KOPT-K1 (cell line): ENCODE data around the gene PTPN4.
"Not testable (repeated sequence)": the region's sequence is repeated elsewhere in the genome, so short reads cannot be mapped to it uniquely, and the experiment has no call there.

Source experiments
- H3K27ac ChIP-seq: fragments of 200-600 bp; sonication (generic); 2 replicates; pipeline ENCODE4 v1.5.1; 2016; ENCODE audit warnings: antibody characterized with exemption, mild to moderate bottlenecking, low read depth, low read length; ENCODE audit not compliant: poor library complexity, severe bottlenecking
- H3K36me3 ChIP-seq: fragments of 200-600 bp; sonication (generic); 2 replicates; pipeline ENCODE4 v1.5.1; 2017; ENCODE audit warnings: antibody characterized with exemption, mild to moderate bottlenecking, low read length, moderate library complexity; ENCODE audit not compliant: insufficient read depth
- H3K9me3 ChIP-seq: fragments of 200-600 bp; sonication (generic); 2 replicates; pipeline ENCODE4 v1.5.1; 2017; ENCODE audit warnings: antibody characterized with exemption, low read length, mild to moderate bottlenecking; ENCODE audit not compliant: insufficient read depth, poor library complexity, severe bottlenecking

The PTPN4 gene

DNA sequence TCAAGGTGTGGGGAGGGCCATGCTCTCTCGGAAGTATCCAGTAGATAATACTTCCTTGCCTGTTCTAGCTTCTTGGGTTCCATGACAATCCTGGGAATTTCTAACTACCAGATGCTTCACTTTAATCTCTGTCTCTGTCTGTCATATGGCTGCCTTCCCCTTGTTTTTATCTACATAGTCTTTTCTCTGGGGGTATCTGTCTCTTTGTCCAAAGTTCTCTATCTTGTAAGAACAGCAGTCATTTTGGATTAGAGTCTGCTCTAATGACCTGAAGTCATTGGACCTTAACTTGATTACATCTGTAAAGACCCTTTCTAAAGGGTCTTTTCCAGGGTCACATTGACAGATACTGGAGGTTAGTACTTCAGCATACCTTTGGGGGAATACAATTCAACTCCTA lies 241.7 kb downstream of the PTPN4 start:
- Histone ChIP-seq H3K27ac (no peak overlapping the region), H3K9me3 (no peaks in the 10 kb centered on the region), H3K36me3 (no peaks in the 10 kb centered on the region)

- Histone ChIP-seq H3K36me3 (no peaks in the 10 kb centered on the region), H3K27ac (no peak overlapping the region), H3K9me3 (no peaks in the 10 kb centered on the region)
Measured at GRCh38 chr2:120004254-120004653, 244.5 kb downstream of the PTPN4 start.

GRCh38 chr2:120005834-120006521 lies 246.3 kb downstream of the PTPN4 start:
- Histone ChIP-seq H3K27ac (no peak overlapping the region), H3K9me3 (no peaks in the 10 kb centered on the region), H3K36me3 (no peaks in the 10 kb centered on the region)

- Histone ChIP-seq H3K9me3 (no peaks in the 10 kb centered on the region), H3K27ac (no peak overlapping the region), H3K36me3 (no peaks in the 10 kb centered on the region)
Measured at GRCh38 chr2:120007851-120008250, 248.1 kb downstream of the PTPN4 start.

DNA sequence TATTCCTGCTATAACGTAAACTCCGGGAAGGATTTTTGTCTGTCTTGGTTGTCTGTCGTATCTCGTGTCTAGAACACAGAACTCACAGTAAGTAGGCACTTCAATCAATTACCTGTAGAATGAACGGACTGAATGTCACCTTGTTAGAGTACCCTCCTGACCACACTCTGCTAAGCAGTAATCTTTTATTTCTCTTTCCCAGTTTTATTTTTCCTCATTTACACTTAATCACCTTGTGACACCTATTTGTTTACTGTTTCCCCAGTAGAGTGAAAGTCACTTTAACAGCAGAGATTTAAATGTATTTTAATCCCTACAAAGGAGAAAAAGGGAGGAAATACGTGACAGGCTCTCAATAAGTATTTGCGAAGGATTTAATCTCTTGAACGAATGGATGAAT lies 252.6 kb downstream of the PTPN4 start:
- Histone ChIP-seq H3K9me3 (no peaks in the 10 kb centered on the region), H3K36me3 (no peaks in the 10 kb centered on the region), H3K27ac (peak overlapping the region; percentile 59)

GRCh38 chr2:120012771-120013596 lies 253.3 kb downstream of the PTPN4 start, which contains the start of gene EPB41L5:
Gene EPB41L5 (plus strand): TSS chr2:120013077. CDS start chr2:120019085, 6,008 bp downstream.
- Histone ChIP-seq H3K36me3 (no peaks in the 10 kb centered on the region), H3K27ac (peak within 1 kb of the TSS; percentile 59), H3K9me3 (no peaks in the 10 kb centered on the region)

GRCh38 chr2:120013597-120014223 lies 254.0 kb downstream of the PTPN4 start:
- Histone ChIP-seq H3K27ac (peak overlapping the region; percentile 59), H3K9me3 (no peaks in the 10 kb centered on the region), H3K36me3 (no peaks in the 10 kb centered on the region)

- H3K27ac ChIP-seq, result no peak overlapping the region
- no peaks in the 10 kb centered on the region for H3K9me3 ChIP-seq
- peaks cover 5% of the 10 kb centered on the region; the same call in 1 of the 2 replicates for H3K36me3 ChIP-seq
Measured at GRCh38 chr2:120014226-120014980, 254.7 kb downstream of the PTPN4 start.

DNA sequence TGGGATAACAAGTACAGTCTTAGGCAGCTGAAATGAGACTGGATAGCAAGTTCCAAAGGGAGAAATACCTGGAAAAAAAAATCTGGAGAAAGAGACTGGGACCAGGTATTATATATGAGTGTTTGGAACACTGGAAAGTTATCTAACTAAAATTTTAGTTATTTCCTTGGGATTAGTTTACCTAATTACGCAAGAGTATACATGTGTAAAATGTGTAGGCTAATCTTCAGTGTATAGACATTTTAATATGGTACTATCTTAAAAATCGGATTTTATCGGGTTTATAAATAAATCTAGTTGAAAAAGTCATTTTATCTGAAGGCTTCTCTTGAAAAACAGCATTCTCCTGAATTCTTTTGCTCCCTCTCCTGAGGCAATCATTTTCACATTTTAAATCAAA lies 257.1 kb downstream of the PTPN4 start:
- Histone ChIP-seq H3K9me3 (no peaks in the 10 kb centered on the region), H3K36me3 (peaks cover 5% of the 10 kb centered on the region; the same call in 1 of the 2 replicates), H3K27ac (no peak overlapping the region)

DNA sequence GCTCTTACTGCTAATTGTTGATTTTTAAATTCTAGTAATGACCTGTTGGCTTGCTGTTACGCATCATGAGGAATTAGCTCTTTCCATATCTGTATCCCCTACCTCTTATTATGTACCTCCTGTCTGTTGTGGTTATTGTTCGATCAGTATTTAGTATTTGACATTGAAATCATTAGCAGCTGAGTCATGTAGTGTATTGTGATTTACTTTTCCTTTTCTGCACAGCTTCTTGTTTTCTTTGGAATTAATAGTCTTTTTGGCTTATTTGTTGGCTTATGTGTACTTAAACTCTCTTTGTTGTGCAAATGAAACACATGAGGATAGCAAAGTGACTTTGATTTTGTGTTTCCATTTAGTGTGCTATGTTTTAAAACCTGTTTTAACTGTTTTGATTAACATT lies 257.5 kb downstream of the PTPN4 start:
- Histone ChIP-seq H3K36me3 (peaks cover 5% of the 10 kb centered on the region; the same call in 1 of the 2 replicates), H3K27ac (no peak overlapping the region)

GRCh38 chr2:120018549-120018948 lies 258.8 kb downstream of the PTPN4 start:
- peaks cover 5% of the 10 kb centered on the region; the same call in 1 of the 2 replicates for H3K36me3 ChIP-seq
- H3K27ac ChIP-seq, result no peak overlapping the region
- H3K9me3 ChIP-seq, result peaks cover 11% of the 10 kb centered on the region

More for the DNA sequence above, 257.5 kb downstream of the PTPN4 start:
- H3K9me3 ChIP-seq, result no peaks in the 10 kb centered on the region

DNA sequence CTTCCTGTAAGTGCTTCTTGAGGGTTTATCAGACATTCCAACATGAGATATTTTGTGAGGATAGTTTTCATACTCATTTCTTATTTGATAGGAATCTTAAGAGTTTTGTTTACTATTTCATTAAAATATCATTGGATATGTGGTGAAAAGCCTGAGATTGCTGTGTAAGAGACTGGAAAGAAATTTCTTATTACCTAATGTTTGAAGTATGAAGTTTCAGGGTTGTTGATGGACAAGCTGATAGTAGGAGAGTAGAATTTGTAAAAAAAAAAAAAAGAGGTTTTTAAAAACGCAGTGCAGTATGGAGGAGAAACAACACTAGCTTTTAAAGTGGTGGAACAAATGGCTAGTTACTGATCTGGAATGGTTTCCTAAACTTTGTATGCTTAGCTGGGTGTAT lies 260.8 kb downstream of the PTPN4 start:
- no peak overlapping the region for H3K27ac ChIP-seq
- H3K9me3 ChIP-seq, result peaks cover 30% of the 10 kb centered on the region
- peaks cover 9% of the 10 kb centered on the region; the same call in 1 of the 2 replicates for H3K36me3 ChIP-seq

DNA sequence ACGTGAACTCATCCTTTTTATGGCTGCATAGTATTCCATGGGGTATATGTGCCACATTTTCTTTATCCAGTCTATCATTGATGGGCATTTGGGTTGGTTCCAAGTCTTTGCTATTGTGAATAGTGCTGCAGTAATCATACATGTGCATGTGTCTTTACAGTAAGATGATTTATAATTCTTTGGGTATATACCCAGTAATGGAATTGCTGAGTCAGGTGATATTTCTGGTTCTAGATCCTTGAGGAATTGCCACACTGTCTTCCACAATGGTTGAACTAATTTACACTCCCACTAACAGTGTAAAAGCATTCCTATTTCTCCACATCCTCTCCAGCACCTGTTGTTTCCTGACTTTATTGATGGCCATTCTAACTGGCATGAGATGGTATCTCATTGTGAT lies 262.8 kb downstream of the PTPN4 start:
- not testable (repeated sequence) for H3K27ac ChIP-seq, H3K36me3 ChIP-seq
- H3K9me3 ChIP-seq, result peaks cover 39% of the 10 kb centered on the region

DNA sequence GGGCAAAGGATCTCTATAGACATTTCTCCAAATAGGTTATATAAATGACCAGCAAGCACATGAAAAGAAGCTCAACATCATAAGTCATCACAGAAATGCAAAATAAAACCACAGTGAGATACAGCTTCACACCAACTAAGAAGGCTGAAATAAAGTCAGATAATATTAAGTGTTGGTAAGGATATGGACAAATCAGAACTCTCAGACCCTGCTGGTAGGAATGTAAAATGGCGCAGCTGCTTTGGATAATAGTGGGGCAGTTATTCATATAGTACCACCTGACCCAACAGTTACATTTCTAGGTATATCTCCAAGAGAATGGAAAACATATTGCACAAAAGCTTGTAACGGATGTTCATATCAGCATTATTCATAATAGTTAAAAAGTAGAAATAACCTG lies 267.2 kb downstream of the PTPN4 start:
- Histone ChIP-seq H3K36me3 (peaks cover 4% of the 10 kb centered on the region; the same call in 1 of the 2 replicates), H3K27ac (no peak overlapping the region), H3K9me3 (peaks cover 39% of the 10 kb centered on the region)
